GM21825 (cell line): ENCODE results near the gene GCK.

Experiments
- ATAC-seq: cut with Tn5 transposase; IDR thresholded peaks from one replicate; pipeline ENCODE4 v1.9.1; 2021; ENCODE audit warnings: mild to moderate bottlenecking, moderate library complexity; ENCODE audit not compliant: unreplicated experiment

The GCK gene

GRCh38 chr7:44124822-44125202, 64.4 kb downstream of the GCK start:
- ATAC-seq: no peak

- ATAC-seq: peak; percentile 99
These were observed 65.8 kb downstream of the GCK start, which contains the start of gene POLD2 for GRCh38 chr7:44123190-44124003. POLD2 (minus strand) TSS chr7:44123548; CDS start chr7:44122053, 1,495 bp downstream.

- ATAC-seq: no peak
These were observed 66.7 kb downstream of the GCK start for GRCh38 chr7:44122529-44122928.

- ATAC-seq: no peak
These were observed 67.3 kb downstream of the GCK start for GRCh38 chr7:44121761-44122420.

GRCh38 chr7:44120395-44120794, 68.8 kb downstream of the GCK start:
- ATAC-seq: no peak

- no peak for ATAC-seq
These were observed 69.3 kb downstream of the GCK start for GRCh38 chr7:44119829-44120380.

GRCh38 chr7:44117801-44118429, 71.3 kb downstream of the GCK start:
- no peak for ATAC-seq

GRCh38 chr7:44116789-44117666, 72.2 kb downstream of the GCK start:
- no peak for ATAC-seq

- no peak for ATAC-seq
These were observed 73.0 kb downstream of the GCK start for GRCh38 chr7:44116087-44116788.

- ATAC-seq: no peak
These were observed 74.5 kb downstream of the GCK start for GRCh38 chr7:44114586-44115310.

GRCh38 chr7:44113764-44114354, 75.4 kb downstream of the GCK start:
- no peak for ATAC-seq

GRCh38 chr7:44112997-44113763, 76.1 kb downstream of the GCK start:
- ATAC-seq: no peak

GRCh38 chr7:44112231-44112996, 76.8 kb downstream of the GCK start:
- no peak for ATAC-seq

GRCh38 chr7:44111761-44112160, 77.5 kb downstream of the GCK start:
- no peak for ATAC-seq

- no peak for ATAC-seq
These were observed 78.3 kb downstream of the GCK start for GRCh38 chr7:44110719-44111635.

- no peak for ATAC-seq
These were observed 79.2 kb downstream of the GCK start for GRCh38 chr7:44109991-44110390.
